GM12874 (cell line): ENCODE measurements around the gene ANAPC15.

Experiments used
- TF ChIP-seq, protein P1 (sequence below): IDR thresholded peaks from 2 replicates; pipeline ENCODE4 v1.5.1; 2011; ENCODE audit warnings: low read depth, mild to moderate bottlenecking, control low read depth, low read length, moderate library complexity; ENCODE audit not compliant: insufficient read depth

Gene ANAPC15

GRCh38 chr11:72144807-72145565, 32.5 kb upstream of the ANAPC15 start:
- TF ChIP-seq, protein P1, sequence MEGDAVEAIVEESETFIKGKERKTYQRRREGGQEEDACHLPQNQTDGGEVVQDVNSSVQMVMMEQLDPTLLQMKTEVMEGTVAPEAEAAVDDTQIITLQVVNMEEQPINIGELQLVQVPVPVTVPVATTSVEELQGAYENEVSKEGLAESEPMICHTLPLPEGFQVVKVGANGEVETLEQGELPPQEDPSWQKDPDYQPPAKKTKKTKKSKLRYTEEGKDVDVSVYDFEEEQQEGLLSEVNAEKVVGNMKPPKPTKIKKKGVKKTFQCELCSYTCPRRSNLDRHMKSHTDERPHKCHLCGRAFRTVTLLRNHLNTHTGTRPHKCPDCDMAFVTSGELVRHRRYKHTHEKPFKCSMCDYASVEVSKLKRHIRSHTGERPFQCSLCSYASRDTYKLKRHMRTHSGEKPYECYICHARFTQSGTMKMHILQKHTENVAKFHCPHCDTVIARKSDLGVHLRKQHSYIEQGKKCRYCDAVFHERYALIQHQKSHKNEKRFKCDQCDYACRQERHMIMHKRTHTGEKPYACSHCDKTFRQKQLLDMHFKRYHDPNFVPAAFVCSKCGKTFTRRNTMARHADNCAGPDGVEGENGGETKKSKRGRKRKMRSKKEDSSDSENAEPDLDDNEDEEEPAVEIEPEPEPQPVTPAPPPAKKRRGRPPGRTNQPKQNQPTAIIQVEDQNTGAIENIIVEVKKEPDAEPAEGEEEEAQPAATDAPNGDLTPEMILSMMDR, result no peak

DNA sequence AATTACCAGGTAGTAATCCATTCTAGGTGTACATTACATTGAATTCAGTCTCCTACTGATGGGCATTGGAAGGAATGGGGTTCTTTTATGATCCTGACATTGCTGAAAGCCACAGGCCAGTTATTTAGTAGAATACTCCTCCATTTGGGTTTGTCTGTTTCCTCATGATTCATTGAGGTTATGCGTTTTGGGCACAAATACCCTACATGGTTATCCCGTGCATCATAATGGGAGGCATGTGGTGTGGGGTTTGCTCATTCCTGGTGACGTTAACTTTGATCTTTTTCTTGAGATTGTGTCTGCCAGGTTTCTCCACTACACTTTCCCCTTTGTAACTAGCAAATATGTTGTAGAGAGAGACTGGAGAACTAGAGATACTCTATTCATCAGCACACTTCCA, 28.6 kb upstream of the ANAPC15 start:
- TF ChIP-seq, protein P1, result no peak

DNA sequence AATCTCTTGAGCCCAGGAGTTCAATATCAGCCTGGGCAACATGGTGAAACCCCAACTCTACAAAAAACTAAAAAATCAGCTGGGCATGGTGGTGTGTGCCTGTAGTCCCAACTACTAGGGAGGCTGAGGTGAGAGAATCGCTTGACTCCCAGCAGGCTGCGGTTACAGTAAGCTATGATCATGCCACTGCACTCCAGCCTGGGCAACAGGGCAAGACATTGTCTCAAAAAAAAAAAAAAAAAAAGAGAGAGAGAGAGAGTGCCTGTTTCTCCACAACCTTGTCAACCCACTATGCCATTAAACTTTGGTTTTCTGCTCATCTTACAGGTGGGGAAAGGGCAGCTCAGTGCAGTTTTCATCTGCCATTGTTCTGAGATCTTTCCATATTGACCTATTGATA, 28.2 kb upstream of the ANAPC15 start:
- TF ChIP-seq, protein P1, result no peak

DNA sequence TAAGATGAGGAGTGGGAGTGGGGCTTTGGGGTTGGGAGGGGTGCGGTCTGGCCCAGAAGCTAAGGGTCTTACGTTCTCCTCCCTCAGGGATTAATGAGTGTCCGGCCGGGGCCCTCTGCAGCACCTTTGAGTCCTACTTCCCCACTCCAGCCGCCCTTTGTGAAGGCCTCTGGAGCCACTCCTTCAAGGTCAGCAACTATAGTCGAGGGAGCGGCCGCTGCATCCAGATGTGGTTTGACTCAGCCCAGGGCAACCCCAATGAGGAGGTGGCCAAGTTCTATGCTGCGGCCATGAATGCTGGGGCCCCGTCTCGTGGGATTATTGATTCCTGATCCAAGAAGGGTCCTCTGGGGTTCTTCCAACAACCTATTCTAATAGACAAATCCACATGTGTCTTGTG, 27.0 kb upstream of the ANAPC15 start:
- TF ChIP-seq, protein P1, result no peak

DNA sequence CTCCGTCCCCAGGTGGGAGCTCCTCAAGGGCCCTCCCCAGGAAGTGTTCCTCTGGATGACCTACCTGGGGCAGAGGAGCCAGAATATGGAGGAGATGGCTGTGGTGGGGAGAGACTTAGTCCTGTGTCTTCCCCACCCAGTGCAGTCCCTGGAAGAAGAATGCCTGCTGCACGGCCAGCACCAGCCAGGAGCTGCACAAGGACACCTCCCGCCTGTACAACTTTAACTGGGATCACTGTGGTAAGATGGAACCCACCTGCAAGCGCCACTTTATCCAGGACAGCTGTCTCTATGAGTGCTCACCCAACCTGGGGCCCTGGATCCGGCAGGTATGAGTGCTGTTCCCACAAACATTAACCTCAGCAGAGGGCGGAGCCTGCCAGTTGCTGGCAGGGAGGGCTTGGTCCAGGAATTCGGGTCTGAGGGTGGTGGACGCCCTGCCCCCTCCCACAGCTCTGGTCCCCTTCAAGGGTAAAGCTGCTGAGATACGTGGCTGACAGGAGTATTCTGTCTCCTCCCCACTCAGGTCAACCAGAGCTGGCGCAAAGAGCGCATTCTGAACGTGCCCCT, 26.4 kb upstream of the ANAPC15 start:
- TF ChIP-seq, protein P1, result no peak

- TF ChIP-seq, protein P1, result no peak
Observed at GRCh38 chr11:72136684-72137262, 24.3 kb upstream of the ANAPC15 start.

DNA sequence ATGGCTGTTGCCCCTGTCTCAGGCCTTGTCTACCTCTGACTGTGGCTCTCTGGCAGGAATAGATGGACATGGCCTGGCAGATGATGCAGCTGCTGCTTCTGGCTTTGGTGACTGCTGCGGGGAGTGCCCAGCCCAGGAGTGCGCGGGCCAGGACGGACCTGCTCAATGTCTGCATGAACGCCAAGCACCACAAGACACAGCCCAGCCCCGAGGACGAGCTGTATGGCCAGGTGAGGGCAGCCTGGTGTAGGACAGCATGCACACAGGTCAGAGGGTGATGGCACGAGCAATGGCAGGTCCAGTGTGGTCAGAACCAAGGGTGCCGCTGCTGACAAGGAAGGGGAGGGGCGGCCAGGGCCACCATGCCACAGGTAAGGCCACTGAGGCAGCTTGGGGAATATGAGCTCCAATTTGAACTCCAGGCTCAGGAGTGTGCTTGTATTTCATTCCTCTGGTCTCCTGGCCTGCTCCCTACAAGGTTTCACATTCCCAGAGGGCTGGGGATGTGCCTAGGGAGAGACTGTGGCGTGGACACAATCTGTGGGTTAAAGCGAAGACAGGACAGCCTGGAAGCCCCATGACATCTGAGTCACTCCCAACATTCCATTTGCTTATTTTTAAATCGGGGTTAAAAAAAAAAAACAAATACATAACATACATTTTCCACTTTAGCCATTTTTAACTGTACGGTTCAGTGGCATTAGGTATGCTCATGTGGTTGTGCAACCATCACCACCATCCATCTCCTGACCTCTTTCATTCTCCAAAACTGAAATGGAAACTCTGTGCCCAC, 23.6 kb upstream of the ANAPC15 start:
- TF ChIP-seq, protein P1, result no peak
